B cell (primary cell): Measurements from ENCODE around the gene PCDH15. TPM values are rescaled to one million over a fixed set of nuclear protein-coding genes. Genes with fewer than 3 reads are reported as not detected.

Experiments used
- ATAC-seq: fragments of 200-7000 bp; cut with Tn5 transposase; one replicate; pipeline ENCODE4 v1.10.0; 2021; ENCODE audit warnings: low read depth, mild to moderate bottlenecking, moderate number of reproducible peaks, moderate library complexity
- CTCF ChIA-PET: fragments of 350-600 bp; sonication (Branson Sonifier 250); formaldehyde crosslinking; loops from one replicate; lab custom pipeline; 2021; ENCODE audit warnings: antibody characterized with exemption, inconsistent platforms; lab: Charles Lee
- POLR2A ChIA-PET: fragments of 350-600 bp; sonication (Branson Sonifier 250); formaldehyde crosslinking; loops from one replicate; lab custom pipeline; 2021; ENCODE audit warnings: antibody characterized with exemption; lab: Charles Lee
- DNase-seq: peaks from one replicate; pipeline ENCODE4 v3.0.0; 2013
- H2AFZ ChIP-seq: 2 replicates; pipeline ENCODE4 v1.6.1; 2012; ENCODE audit warnings: mild to moderate bottlenecking, low read depth, low read length; ENCODE audit not compliant: insufficient read depth, poor library complexity, severe bottlenecking
- H3K27ac ChIP-seq, 2 donors: 1 replicate in 1 of 2; 2 replicates in 1 of 2; pipeline ENCODE4 v1.5.1; 2012 to 2013; ENCODE audit warnings: low read length in 2 of 2, mild to moderate bottlenecking in 2 of 2, moderate library complexity in 1 of 2
- H3K27me3 ChIP-seq, 4 experiments: fragments of 200-600 bp in 1 of 4; sonication (generic) in 1 of 4; replicated peaks in 1 of 4; 1 replicate in 2 of 4; 2 replicates in 2 of 4; pipeline versions ENCODE4 v1.6.1 to v1.7.0; 2013 to 2016; ENCODE audit warnings: low read length in 3 of 4, mild to moderate bottlenecking in 2 of 4, mixed read lengths in 1 of 4, moderate library complexity in 1 of 4; ENCODE audit not compliant: insufficient read depth in 4 of 4, control insufficient read depth in 3 of 4; ENCODE audit errors: control extremely low read depth in 1 of 4
- H3K36me3 ChIP-seq, 2 experiments: replicated peaks in 1 of 2; 1 replicate in 1 of 2; 2 replicates in 1 of 2; pipeline versions ENCODE4 v1.6.1 to v1.7.1; 2013; ENCODE audit warnings: low read length in 1 of 2; ENCODE audit not compliant: insufficient read depth in 2 of 2, control insufficient read depth in 1 of 2; ENCODE audit errors: control extremely low read depth in 1 of 2, extremely low read depth in 1 of 2
- H3K4me1 ChIP-seq, 2 donors: fragments of 200-600 bp in 1 of 2; sonication (generic) in 1 of 2; 1 replicate in 1 of 2; 2 replicates in 1 of 2; pipeline versions ENCODE4 v1.5.1 to v1.6.1; 2013 to 2017; ENCODE audit warnings: low read length in 2 of 2; ENCODE audit not compliant: control insufficient read depth in 2 of 2, insufficient read depth in 2 of 2
- H3K4me2 ChIP-seq: replicated peaks from 2 replicates; pipeline ENCODE3; 2012; ENCODE audit warnings: mild to moderate bottlenecking, low read depth, low read length; ENCODE audit not compliant: poor library complexity, severe bottlenecking
- H3K4me3 ChIP-seq, 5 experiments: fragments of 200-600 bp in 1 of 5; sonication (generic) in 1 of 5; 1 replicate in 3 of 5; 2 replicates in 2 of 5; pipeline versions ENCODE4 v1.5.1 to v1.7.0; 2011 to 2016; ENCODE audit warnings: low read length in 4 of 5, mild to moderate bottlenecking in 4 of 5, low read depth in 2 of 5, control low read depth in 1 of 5, moderate library complexity in 1 of 5; ENCODE audit not compliant: insufficient read depth in 1 of 5; ENCODE audit errors: control extremely low read depth in 1 of 5, extremely low read depth in 1 of 5
- H3K79me2 ChIP-seq: fragments of 200-600 bp; sonication (generic); one replicate; pipeline ENCODE4 v1.6.0; 2016; ENCODE audit warnings: low read length; ENCODE audit not compliant: control insufficient read depth, insufficient read depth
- H3K9ac ChIP-seq: fragments of 200-600 bp; sonication (generic); 2 replicates; pipeline ENCODE4 v1.6.1; 2017; ENCODE audit warnings: mild to moderate bottlenecking, low read length, moderate library complexity
- H3K9me3 ChIP-seq, 3 donors: one replicate each; pipeline versions ENCODE4 v1.6.1 to v1.7.1; 2013; ENCODE audit warnings: low read length in 2 of 3; ENCODE audit not compliant: control insufficient read depth in 2 of 3, insufficient read depth in 1 of 3; ENCODE audit errors: control extremely low read depth in 1 of 3
- H4K20me1 ChIP-seq: 2 replicates; pipeline ENCODE4 v1.6.0; 2012; ENCODE audit warnings: mild to moderate bottlenecking, low read length; ENCODE audit not compliant: insufficient read depth, control insufficient read depth, poor library complexity, severe bottlenecking
- H3K27ac Mint-ChIP-seq: one replicate; pipeline ENCODE4 v1.8.0; 2021; ENCODE audit warnings: mixed read lengths
- H3K27me3 Mint-ChIP-seq: one replicate; pipeline ENCODE4 v1.8.0; 2021; ENCODE audit warnings: mixed read lengths
- H3K4me1 Mint-ChIP-seq: one replicate; pipeline ENCODE4 v1.8.0; 2021; ENCODE audit warnings: mixed read lengths
- H3K4me3 Mint-ChIP-seq: one replicate; pipeline ENCODE4 v1.8.0; 2021; ENCODE audit warnings: mixed read lengths
- H3K9me3 Mint-ChIP-seq: one replicate; pipeline ENCODE4 v1.8.0; 2022; ENCODE audit warnings: mixed read lengths; ENCODE audit not compliant: insufficient read depth
- EZH2 ChIP-seq: IDR thresholded peaks from 2 replicates; pipeline ENCODE4 v1.6.1; 2012; ENCODE audit warnings: borderline replicate concordance, low read depth, mild to moderate bottlenecking, moderate library complexity, low read length; ENCODE audit not compliant: insufficient read depth, poor library complexity, severe bottlenecking
- intact Hi-C: fragments of 100-400 bp; cut with micrococcal nuclease; formaldehyde crosslinking; loops from one replicate; pipeline ENCODE4 v1.10.0; 2022
- polyA plus RNA-seq: library from polyadenylated mRNA; depleted of rRNA; stranded (reverse); fragments of >200 nt; gene quantifications from 2 replicates; pipeline ENCODE4 v1.2.3, GENCODE V29; 2012
- total RNA-seq, 2 donors: library from RNA; stranded (reverse); fragments of 120-200 nt in 1 of 2; gene quantifications; 1 replicate in 1 of 2; 2 replicates in 1 of 2; pipeline versions ENCODE4 v1.2.3 to v1.2.4, GENCODE V29; 2013 to 2022
- TF ChIP-seq, protein P1 (sequence below): fragments of 200-600 bp; IDR thresholded peaks from one replicate; pipeline ENCODE4 v1.8.0; 2022; ENCODE audit warnings: antibody characterized with exemption, mild to moderate bottlenecking

PCDH15 gene
- total and polyA plus RNA-seq, 2 donors (not counting 1 experiment from before 2014, with no cell fraction given) = not detected

DNA sequence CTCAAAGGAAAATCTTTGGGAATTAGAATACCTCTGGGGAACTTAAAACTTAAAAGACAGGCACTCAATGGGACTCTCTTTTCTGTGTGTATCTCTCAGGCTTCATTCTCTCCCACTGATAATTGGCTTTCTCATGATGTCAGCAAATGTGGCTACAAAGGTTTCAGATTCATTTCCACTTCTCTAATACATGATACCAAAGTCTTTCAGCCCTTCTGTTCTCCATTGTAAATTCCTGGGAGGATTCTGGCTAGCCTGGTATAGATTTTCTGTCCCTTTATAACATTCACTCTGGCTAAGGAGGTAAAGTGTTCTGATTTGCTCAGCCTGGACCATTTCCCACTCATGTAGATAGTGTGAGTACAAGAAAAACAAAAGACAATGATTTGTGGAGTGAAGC, 606.2 kb downstream of the PCDH15 start:
- ChIA-PET CTCF (no interaction called here), POLR2A (no interaction called here)
- H3K4me2 ChIP-seq = no peak overlapping the region
- Mint-ChIP-seq H3K9me3 (no peaks in the 10 kb centered on the region), H3K27ac (no peak overlapping the region), H3K4me3 (no peak overlapping the region), H3K27me3 (no peaks in the 10 kb centered on the region), H3K4me1 (no peaks in the 10 kb centered on the region)
- DNase-seq (no peak), ATAC-seq (no peak)
- no peak overlapping the region for H2AFZ ChIP-seq
- H3K4me3 ChIP-seq = no peak overlapping the region
- H3K27me3 ChIP-seq = no peaks in the 10 kb centered on the region
- H4K20me1 ChIP-seq = no peaks in the 10 kb centered on the region
- H3K27ac ChIP-seq = no peak overlapping the region
- H3K4me1 ChIP-seq = no peaks in the 10 kb centered on the region
- no peaks in the 10 kb centered on the region for H3K36me3 ChIP-seq
- TF ChIP-seq, protein P1, sequence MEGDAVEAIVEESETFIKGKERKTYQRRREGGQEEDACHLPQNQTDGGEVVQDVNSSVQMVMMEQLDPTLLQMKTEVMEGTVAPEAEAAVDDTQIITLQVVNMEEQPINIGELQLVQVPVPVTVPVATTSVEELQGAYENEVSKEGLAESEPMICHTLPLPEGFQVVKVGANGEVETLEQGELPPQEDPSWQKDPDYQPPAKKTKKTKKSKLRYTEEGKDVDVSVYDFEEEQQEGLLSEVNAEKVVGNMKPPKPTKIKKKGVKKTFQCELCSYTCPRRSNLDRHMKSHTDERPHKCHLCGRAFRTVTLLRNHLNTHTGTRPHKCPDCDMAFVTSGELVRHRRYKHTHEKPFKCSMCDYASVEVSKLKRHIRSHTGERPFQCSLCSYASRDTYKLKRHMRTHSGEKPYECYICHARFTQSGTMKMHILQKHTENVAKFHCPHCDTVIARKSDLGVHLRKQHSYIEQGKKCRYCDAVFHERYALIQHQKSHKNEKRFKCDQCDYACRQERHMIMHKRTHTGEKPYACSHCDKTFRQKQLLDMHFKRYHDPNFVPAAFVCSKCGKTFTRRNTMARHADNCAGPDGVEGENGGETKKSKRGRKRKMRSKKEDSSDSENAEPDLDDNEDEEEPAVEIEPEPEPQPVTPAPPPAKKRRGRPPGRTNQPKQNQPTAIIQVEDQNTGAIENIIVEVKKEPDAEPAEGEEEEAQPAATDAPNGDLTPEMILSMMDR = no peak
- TF ChIP-seq EZH2 = no peak
- no peak overlapping the region for H3K9ac ChIP-seq
- H3K9me3 ChIP-seq = no peaks in the 10 kb centered on the region
- intact Hi-C loops = no loop called here
- no peaks in the 10 kb centered on the region for H3K79me2 ChIP-seq

DNA sequence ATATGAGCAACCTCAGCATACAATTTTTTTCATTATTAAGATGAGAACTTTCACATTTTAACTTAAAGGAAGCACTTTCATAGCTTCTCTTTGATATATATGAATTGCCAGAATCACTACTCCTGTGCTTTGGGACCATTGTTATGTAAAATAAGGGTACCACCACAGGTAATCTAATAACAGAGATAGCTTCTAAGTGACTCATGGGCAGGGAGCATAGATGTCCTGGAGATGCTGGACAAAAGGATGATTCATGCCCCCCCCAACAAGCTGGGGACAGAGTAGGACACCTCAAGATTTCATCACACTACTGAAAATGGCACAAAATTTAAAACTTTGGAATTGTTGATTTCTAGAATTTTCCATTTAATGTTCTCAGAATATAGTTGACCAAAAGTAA, 641.1 kb downstream of the PCDH15 start:
- H3K9me3 ChIP-seq = peaks cover 0 to 4% (median 0%) of the 10 kb centered on the region in 3 donors
- H4K20me1 ChIP-seq = no peaks in the 10 kb centered on the region
- H2AFZ ChIP-seq = no peak overlapping the region
- Mint-ChIP-seq H3K27ac (no peak overlapping the region), H3K4me3 (no peak overlapping the region), H3K9me3 (no peaks in the 10 kb centered on the region), H3K27me3 (no peaks in the 10 kb centered on the region), H3K4me1 (no peaks in the 10 kb centered on the region)
- no peak overlapping the region for H3K27ac ChIP-seq
- no peak overlapping the region for H3K4me2 ChIP-seq
- H3K4me3 ChIP-seq = no peak overlapping the region
- H3K27me3 ChIP-seq = no peaks in the 10 kb centered on the region
- TF ChIP-seq, protein P1 = no peak
- no peak for TF ChIP-seq EZH2
- ATAC-seq = no peak
- H3K79me2 ChIP-seq = no peaks in the 10 kb centered on the region
- DNase-seq = no peak
- H3K9ac ChIP-seq = no peak overlapping the region
- ChIA-PET CTCF (no interaction called here), POLR2A (no interaction called here)
- no peaks in the 10 kb centered on the region for H3K4me1 ChIP-seq
- intact Hi-C loops = no loop called here
- no peaks in the 10 kb centered on the region for H3K36me3 ChIP-seq
